AG08396 (cell line): ENCODE measurements around the gene SKAP2.
A peak's percentile ranks its signal among the peaks of the same experiment; 100 is the strongest.

ENCODE experiments used
- DNase-seq: peaks from one replicate; pipeline ENCODE4 v3.0.0; 2012; ENCODE audit warnings: low spot score, mixed read lengths

SKAP2 gene

GRCh38 chr7:26694713-26695112, 169.7 kb downstream of the SKAP2 start:
- DNase-seq, result no peak

GRCh38 chr7:26694141-26694540, 170.2 kb downstream of the SKAP2 start:
- DNase-seq, result no peak

GRCh38 chr7:26691886-26692285, 172.5 kb downstream of the SKAP2 start:
- no peak for DNase-seq

DNA sequence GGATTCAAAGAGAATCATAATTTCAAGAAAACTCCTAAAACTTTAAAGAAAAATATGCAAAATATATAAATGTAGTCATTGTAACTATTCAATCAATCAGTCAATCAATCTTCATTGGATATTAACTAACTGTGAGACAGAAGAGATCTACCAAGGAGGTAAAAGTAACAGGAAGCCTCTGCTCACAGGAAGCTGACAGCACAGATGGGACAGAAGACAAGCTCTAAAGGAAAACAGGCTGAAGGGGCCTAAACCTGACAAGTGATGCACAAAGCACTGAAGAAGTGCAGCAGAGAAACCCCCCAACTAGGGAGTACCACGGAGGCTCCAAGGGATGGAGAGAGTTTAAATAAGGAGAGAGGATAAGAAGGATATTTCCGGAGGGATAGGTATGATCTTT, 173.0 kb downstream of the SKAP2 start:
- no peak for DNase-seq

- DNase-seq, result no peak
Observed at GRCh38 chr7:26690135-26690805, 174.1 kb downstream of the SKAP2 start.

DNA sequence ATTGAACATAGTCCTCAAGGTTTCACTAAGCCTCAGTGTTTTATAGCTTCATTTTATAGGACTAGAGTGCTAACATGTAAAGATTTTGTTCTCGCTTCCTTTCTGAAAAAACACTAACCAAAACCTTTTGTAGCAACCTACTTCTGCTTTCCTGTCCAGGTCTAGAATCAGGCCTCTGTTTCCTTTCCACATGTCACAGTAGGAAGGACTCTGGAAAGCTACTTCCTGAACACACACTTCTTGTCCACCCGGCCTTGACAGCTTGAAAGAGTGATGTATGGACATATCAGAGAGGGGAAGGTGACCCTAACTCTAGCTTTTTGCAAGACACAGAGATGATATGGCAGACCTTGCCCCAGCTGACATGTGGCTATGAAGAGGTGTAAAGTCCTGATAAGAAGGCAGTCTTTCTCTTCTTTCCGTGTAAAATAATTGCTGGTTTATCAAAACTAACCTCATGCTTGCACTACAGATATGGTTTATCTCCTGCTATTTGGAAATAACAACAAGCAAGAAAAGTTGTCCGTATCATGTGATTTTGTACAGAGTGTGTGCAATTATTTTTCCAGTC, 175.4 kb downstream of the SKAP2 start:
- no peak for DNase-seq

DNA sequence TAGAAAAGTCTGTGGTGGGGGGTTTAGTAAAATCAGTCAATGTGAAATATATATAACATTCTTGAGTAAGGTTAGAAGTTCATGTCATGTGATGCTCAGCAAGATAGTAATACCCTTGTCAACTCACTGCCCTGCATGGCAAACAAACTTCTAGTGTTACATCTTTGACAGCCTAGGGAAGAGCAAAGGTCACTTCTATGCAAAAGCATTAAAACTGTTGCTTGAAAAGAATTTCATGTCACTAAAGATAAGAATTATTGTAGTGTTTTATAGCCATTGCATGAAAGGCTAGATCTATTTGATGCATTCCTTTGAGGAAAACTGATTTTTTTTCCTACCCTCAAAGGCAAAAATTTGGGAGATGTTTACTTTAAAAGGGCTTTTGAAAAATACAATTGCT, 176.0 kb downstream of the SKAP2 start:
- no peak for DNase-seq

GRCh38 chr7:26687032-26687431, 177.4 kb downstream of the SKAP2 start:
- DNase-seq, result no peak

DNA sequence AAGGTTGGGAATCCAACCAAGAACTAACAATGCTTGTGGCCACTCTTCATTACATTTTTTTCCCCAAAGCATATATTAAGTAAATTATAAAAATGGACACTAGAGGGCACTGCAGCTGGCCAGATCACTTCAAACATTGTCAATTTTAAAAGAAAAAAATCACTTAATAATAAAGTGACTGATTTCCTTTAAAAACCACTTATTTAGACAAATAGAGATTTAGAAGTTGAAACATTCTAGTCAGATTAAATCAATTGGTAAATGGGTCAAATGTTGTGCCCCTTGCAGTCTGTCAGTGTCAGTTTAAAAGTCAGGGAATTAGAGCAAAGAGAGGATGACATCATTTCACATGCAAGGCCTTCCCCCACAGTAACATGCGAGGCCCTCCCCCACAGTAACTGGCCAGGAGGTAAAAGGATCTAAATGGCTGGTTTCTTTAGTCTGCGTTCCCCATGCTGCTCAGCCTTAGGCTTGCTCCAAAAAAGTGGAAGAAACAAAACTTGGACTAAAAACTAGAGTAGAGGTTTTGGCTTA, 177.9 kb downstream of the SKAP2 start:
- peak; percentile 43 for DNase-seq

- no peak for DNase-seq
Observed at GRCh38 chr7:26685606-26686005, 178.8 kb downstream of the SKAP2 start.

DNA sequence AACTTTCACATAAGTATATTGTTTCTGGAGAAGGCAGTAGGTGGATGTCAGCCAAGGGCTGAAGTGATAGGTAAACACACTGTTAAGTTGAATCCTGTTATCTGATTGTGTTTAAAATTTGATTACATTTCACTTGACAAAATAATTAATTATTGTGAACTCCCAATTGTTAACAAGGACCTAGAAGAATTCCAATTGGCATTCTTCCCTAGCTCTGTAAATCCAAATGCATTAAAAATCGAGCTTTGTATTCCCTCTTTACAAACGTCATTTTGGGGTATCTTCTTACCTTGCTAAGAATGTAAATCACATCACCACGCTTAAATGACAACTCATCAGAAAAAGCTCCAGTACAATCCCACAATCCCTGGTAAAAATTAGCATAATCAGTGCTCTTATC, 179.9 kb downstream of the SKAP2 start:
- DNase-seq, result no peak

DNA sequence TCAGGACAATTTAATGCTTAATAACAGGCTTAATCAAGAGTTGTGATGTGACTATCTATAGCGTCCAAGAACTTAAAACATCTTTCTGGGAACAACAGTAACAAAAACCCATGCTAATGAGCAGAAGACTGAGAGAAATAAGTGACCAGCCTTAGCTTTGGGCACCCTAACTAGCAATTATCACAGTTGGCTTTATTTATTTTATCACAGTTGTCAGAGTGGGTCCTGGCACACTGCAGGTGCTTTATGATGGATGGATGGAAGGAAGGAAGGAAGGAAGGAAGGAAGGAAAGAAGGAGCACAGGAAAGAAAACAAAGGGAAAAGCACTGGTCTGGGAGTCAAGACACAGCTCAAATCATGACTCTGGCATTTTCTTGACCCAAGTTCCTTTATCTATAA, 181.1 kb downstream of the SKAP2 start:
- no peak for DNase-seq

DNA sequence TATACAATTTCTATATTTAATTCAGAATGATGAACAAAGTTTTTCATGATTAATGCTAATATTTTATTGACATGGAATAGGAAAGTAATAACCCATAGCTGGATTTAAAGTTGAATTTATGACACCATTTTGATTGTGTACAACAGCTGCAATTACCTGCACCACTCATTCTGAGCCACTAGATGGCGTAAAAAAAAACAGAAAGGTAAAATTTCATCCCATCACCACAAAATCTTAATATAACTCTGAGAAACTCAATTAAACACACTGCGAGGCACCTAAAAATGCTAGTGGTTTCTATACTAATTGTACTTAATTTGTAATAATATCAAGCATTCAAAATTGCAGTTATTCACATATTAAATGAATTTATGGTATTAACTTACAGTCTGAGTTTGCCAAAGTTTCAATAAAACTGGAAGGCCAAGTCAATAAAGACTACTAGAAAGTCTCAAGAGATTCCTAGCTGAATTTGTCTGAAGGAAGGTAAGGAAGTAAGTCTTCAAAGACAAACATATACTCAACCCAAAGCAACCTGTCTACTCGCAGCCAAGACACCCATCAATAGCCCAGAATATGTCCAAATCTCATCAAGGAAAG, 182.5 kb downstream of the SKAP2 start:
- DNase-seq, result peak; percentile 9

DNA sequence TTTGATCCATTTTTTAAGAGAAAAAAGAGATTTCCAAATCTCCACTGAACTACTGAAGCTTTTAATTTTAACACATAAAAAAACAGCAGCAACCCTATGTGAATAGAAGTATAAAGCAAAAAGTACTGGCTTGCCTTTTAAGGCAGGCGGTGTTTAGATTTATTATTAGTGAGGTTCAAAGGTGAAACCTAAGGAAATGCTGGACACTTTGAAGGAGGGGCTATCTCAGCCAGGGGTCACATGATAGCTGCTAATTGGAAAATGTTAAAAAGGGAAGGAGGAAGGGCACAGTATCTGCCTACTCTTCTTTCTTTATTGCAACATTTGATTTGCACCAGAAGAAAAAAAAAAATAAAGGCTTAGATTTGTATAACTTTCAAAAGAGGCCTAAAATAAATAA, 183.8 kb downstream of the SKAP2 start:
- no peak for DNase-seq

GRCh38 chr7:26675143-26675887, 189.1 kb downstream of the SKAP2 start:
- peak; percentile 14 for DNase-seq

GRCh38 chr7:26673858-26674257, 190.5 kb downstream of the SKAP2 start:
- DNase-seq, result no peak

- DNase-seq, result no peak
Observed at GRCh38 chr7:26673271-26673670, 191.1 kb downstream of the SKAP2 start.

- DNase-seq, result no peak
Observed at GRCh38 chr7:26670841-26671240, 193.5 kb downstream of the SKAP2 start.

- no peak for DNase-seq
Observed at GRCh38 chr7:26670290-26670689, 194.1 kb downstream of the SKAP2 start.

DNA sequence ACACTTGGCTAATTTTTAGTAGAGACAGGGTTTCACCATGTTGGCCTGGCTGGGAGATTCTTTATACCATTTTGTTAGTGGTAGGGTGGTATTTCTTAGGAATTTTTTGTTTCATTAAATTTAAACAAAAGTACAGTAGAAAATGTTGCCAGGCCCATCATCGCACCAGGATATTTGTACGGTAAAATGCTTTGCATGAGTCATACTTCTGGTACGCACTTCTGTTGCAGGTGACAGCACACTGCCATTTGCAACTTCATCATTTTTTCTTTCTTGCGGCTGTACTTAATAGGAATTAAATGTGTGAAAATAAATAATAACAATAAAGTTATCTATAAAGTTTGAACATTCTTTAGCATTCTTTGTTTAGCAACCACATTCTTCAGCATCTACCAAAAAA, 195.6 kb downstream of the SKAP2 start:
- no peak for DNase-seq

DNA sequence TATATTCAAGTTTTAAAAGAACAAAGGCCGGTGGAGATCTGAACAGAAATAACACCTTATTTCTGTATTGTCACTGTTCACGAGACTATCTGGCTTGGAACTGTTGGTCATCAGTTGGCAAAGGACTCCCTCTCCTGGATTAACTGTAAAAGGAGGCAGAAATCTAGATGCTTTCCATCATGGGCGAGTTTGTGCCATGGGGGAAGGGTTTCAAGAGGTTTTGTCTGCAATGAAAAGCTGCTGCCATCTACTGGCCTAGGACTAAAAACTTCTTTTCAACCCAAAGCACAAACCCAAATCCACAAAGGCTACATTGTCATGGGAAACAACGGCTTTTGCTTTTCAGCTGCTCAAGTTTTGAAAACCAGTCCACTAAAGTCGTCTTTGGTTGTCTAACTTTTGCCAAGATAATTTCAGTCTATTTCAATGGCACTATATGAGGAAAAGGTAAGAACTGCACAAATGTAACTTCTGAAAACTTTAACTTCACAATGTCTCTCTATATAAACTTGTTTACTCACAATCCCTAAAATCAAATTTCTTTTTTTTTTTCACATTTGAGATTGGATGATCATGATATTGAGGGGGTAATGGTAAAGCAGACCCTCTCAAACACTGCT, 196.8 kb downstream of the SKAP2 start:
- peak; percentile 66 for DNase-seq

GRCh38 chr7:26664735-26665416, 199.5 kb downstream of the SKAP2 start:
- no peak for DNase-seq
